ENCODE measurements around the gene TRDN. TPM values are rescaled to one million over a fixed set of nuclear protein-coding genes. Genes with fewer than 3 reads are reported as not detected.

The TRDN gene
- total RNA-seq, 1 experiment from 2014 or later = 10.4 TPM

GRCh38 chr6:123332070-123332469 lies 304.7 kb downstream of the TRDN start:
- no peak for TF ChIP-seq CTCF (conservative IDR thresholded peaks at IDR 0.05)
- no peak overlapping the region for H3K27ac ChIP-seq (ENCODE audit: insufficient read length, low read depth, low read length)
- no peaks in the 10 kb centered on the region for H3K4me1 ChIP-seq (ENCODE audit: insufficient read depth, low read length)
- H2AK5ac ChIP-seq (ENCODE audit: insufficient read length, low read length) = no peak overlapping the region
- no peak overlapping the region for H4K8ac ChIP-seq (replicated peaks; ENCODE audit: insufficient read length, low read depth, low read length)
- H2BK20ac ChIP-seq (ENCODE audit: low read depth, low read length, poor library complexity, severe bottlenecking) = no peak overlapping the region
- no peak overlapping the region for H2BK15ac ChIP-seq (ENCODE audit: low read depth, low read length)
- no peak overlapping the region for H2AFZ ChIP-seq (ENCODE audit: low read length)
- no peaks in the 10 kb centered on the region for H3K23me2 ChIP-seq (ENCODE audit: insufficient read length, low read depth, low read length, poor library complexity, severe bottlenecking)
- H2BK5ac ChIP-seq (ENCODE audit: insufficient read length, low read length) = no peak overlapping the region
- H3K9me3 Mint-ChIP-seq = no peaks in the 10 kb centered on the region
- H3K36me3 Mint-ChIP-seq (ENCODE audit: insufficient read depth in 1 of 3, low read depth in 3 of 3) = no peaks in the 10 kb centered on the region
- WGBS (ENCODE audit: extremely low coverage, insufficient read length, low lambda C conversion rate) = no CpG with 5 or more reads among the region's 2 CpGs
- H2BK120ac ChIP-seq (ENCODE audit: low read depth, low read length, poor library complexity, severe bottlenecking) = no peak overlapping the region
- H3K27me3 ChIP-seq (ENCODE audit: insufficient read depth, low read length) = no peaks in the 10 kb centered on the region
- no peak overlapping the region for H3K14ac ChIP-seq (ENCODE audit: insufficient read depth, low read length)
- no peak overlapping the region for H2BK12ac ChIP-seq (ENCODE audit: insufficient read length, low read depth, low read length)
- no peaks in the 10 kb centered on the region for H3K4me1 Mint-ChIP-seq
- no peak overlapping the region for H3K23ac ChIP-seq (ENCODE audit: insufficient read length, low read depth, low read length)
- H3K18ac ChIP-seq (ENCODE audit: insufficient read length, low read depth, low read length) = no peak overlapping the region
- no peak overlapping the region for H3K9ac ChIP-seq (ENCODE audit: extremely low read depth, insufficient read length, low read length)
- H3K27me3 Mint-ChIP-seq (ENCODE audit: low read depth) = no peaks in the 10 kb centered on the region; the same call in 1 of the 2 replicates
- no peak overlapping the region for H4K5ac ChIP-seq (ENCODE audit: insufficient read length, low read depth, low read length)
- H3K27ac Mint-ChIP-seq = no peak overlapping the region
- no peak overlapping the region for H3K4me2 ChIP-seq (ENCODE audit: insufficient read depth, insufficient read length, low read length)
- H4K20me1 ChIP-seq (ENCODE audit: control insufficient read depth, insufficient read depth, insufficient read length) = no peaks in the 10 kb centered on the region
- no peak overlapping the region for H3K4me3 Mint-ChIP-seq
- DNase-seq = no peak
- no peak overlapping the region for H3K4ac ChIP-seq (ENCODE audit: low read depth, low read length)
- H3K9me3 ChIP-seq (ENCODE audit: control insufficient read depth, low read depth, low read length) = no peaks in the 10 kb centered on the region
- no peaks in the 10 kb centered on the region for H3K79me2 ChIP-seq (ENCODE audit: insufficient read depth, low read length)
- no peak overlapping the region for H3K56ac ChIP-seq (ENCODE audit: insufficient read length, low read depth, low read length)
- H4K91ac ChIP-seq (ENCODE audit: insufficient read length, low read depth, low read length) = no peak overlapping the region
- H3K79me1 ChIP-seq (ENCODE audit: insufficient read depth, low read depth, low read length, poor library complexity, severe bottlenecking) = no peaks in the 10 kb centered on the region
- H3T11ph ChIP-seq (ENCODE audit: low read length) = no peak overlapping the region
